K562 (cell line): Measurements from ENCODE around the gene KDM4C. TPM values are rescaled to one million over a fixed set of nuclear protein-coding genes. Genes with fewer than 3 reads are reported as not detected.
A peak's percentile ranks its signal among the peaks of the same experiment; 100 is the strongest.

Experiments used
- ATAC-seq: fragments of 200-7000 bp; cut with Tn5 transposase; 3 replicates; pipeline ENCODE4 v1.9.1; 2020; ENCODE audit warnings: moderate library complexity
- BruUV-seq: library from RNA; stranded (reverse); fragments of 400-500 nt; replicated peaks from 2 replicates; lab custom pipeline; 2021; lab: Mats Ljungman, UMichigan
- CTCF ChIA-PET: fragments of 300-600 bp; formaldehyde crosslinking; extraction: SDS; loops from one replicate; lab custom pipeline; 2021; ENCODE audit warnings: low intra/inter-chr PET ratio; lab: Yijun Ruan, JAX
- POLR2A ChIA-PET: fragments of 300-600, 350-650 bp; sonication (Branson Sonifier 250); formaldehyde crosslinking; extraction: SDS; loops from one replicate; lab custom pipeline; 2021; ENCODE audit warnings: antibody characterized with exemption, inconsistent platforms; lab: Yijun Ruan, JAX
- DNase-seq, 4 experiments: peaks; one replicate each; pipeline versions ENCODE4 v3.0.0 to v3.0.0-alpha.2; 2011 to 2018; ENCODE audit warnings: low spot score in 3 of 4, mixed read lengths in 3 of 4; ENCODE audit errors: extremely low read depth in 1 of 4
- FAIRE-seq: peaks from 2 replicates; lab custom pipeline; 2011; peaks lifted over from hg19 to GRCh38; lab: Jason Lieb, UNC
- H2AFZ ChIP-seq: 2 replicates; pipeline ENCODE4 v1.6.0; 2011; ENCODE audit warnings: low read depth, low read length, control low read depth, inconsistent platforms
- H3K27ac ChIP-seq: fragments of 200-600 bp; 3 replicates; pipeline ENCODE4 v1.8.0; 2011; ENCODE audit warnings: low read depth, mild to moderate bottlenecking, control low read depth, inconsistent platforms, low read length, moderate library complexity, mixed read lengths; ENCODE audit errors: extremely low read depth
- H3K27me3 ChIP-seq, 2 experiments: fragments of 300-600 bp in 1 of 2; 2 replicates in 1 of 2; 3 replicates in 1 of 2; pipeline versions ENCODE4 v1.6.0 to v1.8.0; 2011; ENCODE audit warnings: inconsistent platforms in 2 of 2, low read length in 2 of 2, mild to moderate bottlenecking in 1 of 2, mixed read lengths in 1 of 2, moderate library complexity in 1 of 2; ENCODE audit not compliant: control insufficient read depth in 2 of 2, insufficient read depth in 2 of 2
- H3K36me3 ChIP-seq: fragments of 300-600 bp; 3 replicates; pipeline ENCODE4 v1.8.0; 2011; ENCODE audit warnings: mild to moderate bottlenecking, low read length, inconsistent platforms; ENCODE audit not compliant: control insufficient read depth, insufficient read depth
- H3K4me1 ChIP-seq, 2 experiments: fragments of 200-600 bp in 1 of 2; replicated peaks in 1 of 2; 2 replicates in 1 of 2; 3 replicates in 1 of 2; pipeline versions ENCODE4 v1.5.1 to v1.8.0; 2011; ENCODE audit warnings: inconsistent platforms in 2 of 2, low read length in 2 of 2, mild to moderate bottlenecking in 1 of 2, mixed read lengths in 1 of 2, moderate library complexity in 1 of 2; ENCODE audit not compliant: control insufficient read depth in 2 of 2, insufficient read depth in 2 of 2
- H3K4me2 ChIP-seq: 2 replicates; pipeline ENCODE4 v1.6.1; 2011; ENCODE audit warnings: low read length, control low read depth, inconsistent platforms, mixed read lengths; ENCODE audit not compliant: insufficient read depth
- H3K4me3 ChIP-seq: fragments of 200-600 bp; sonication (generic), shearing (Covaris generic); 2 replicates; pipeline ENCODE4 v1.5.1; 2016; ENCODE audit warnings: control low read depth, inconsistent platforms
- H3K79me2 ChIP-seq: fragments of 200-600 bp; 3 replicates; pipeline ENCODE4 v1.8.0; 2011; ENCODE audit warnings: low read length, inconsistent platforms; ENCODE audit not compliant: control insufficient read depth, insufficient read depth
- H3K9ac ChIP-seq, 2 experiments: 2 replicates each; pipeline versions ENCODE4 v1.6.0 to v1.6.1; 2011; ENCODE audit warnings: low read depth in 2 of 2, low read length in 2 of 2, control low read depth in 1 of 2, inconsistent platforms in 1 of 2, mild to moderate bottlenecking in 1 of 2, mixed read lengths in 1 of 2; ENCODE audit not compliant: insufficient read depth in 1 of 2
- H3K9me1 ChIP-seq: one replicate; pipeline ENCODE4 v1.6.0; 2011; ENCODE audit warnings: inconsistent platforms, mild to moderate bottlenecking, low read length, moderate library complexity; ENCODE audit not compliant: control insufficient read depth, insufficient read depth
- H3K9me3 ChIP-seq: replicated peaks from 2 replicates; pipeline ENCODE4 v1.5.1; 2011; ENCODE audit warnings: low read depth, low read length, inconsistent platforms; ENCODE audit not compliant: control insufficient read depth, insufficient read depth
- H4K20me1 ChIP-seq: replicated peaks from 2 replicates; pipeline ENCODE4 v1.6.1; 2011; ENCODE audit warnings: low read length, inconsistent platforms, mixed read lengths; ENCODE audit not compliant: control insufficient read depth, insufficient read depth
- CBFA2T2 ChIP-seq: fragments of 450-650 bp; conservative IDR thresholded peaks from 2 replicates; pipeline ENCODE4 v1.6.1; 2017; ENCODE audit warnings: mild to moderate bottlenecking
- CBFA2T3 ChIP-seq: fragments of 450-650 bp; IDR thresholded peaks from 2 replicates; pipeline ENCODE4 v1.6.1; 2017
- ELF2 ChIP-seq: fragments of 250-450 bp; sonication (Bioruptor Pico); IDR thresholded peaks from 2 replicates; pipeline ENCODE4 v1.5.0; 2021; ENCODE audit warnings: mild to moderate bottlenecking
- NR2C2 ChIP-seq, 2 experiments: fragments of 200-800 bp in 1 of 2; sonication (Bioruptor generic) in 1 of 2; sonication (generic) in 1 of 2; formaldehyde crosslinking in 1 of 2; IDR thresholded peaks; 2 replicates each; pipeline versions ENCODE4 v1.6.1 to v1.8.0; 2016 to 2022; ENCODE audit warnings: mild to moderate bottlenecking in 1 of 2, missing compliant biosample characterization in 1 of 2, missing genetic modification characterization in 1 of 2, missing genetic modification reagents in 1 of 2
- PCBP2 ChIP-seq: fragments of 200-400 bp; formaldehyde crosslinking; IDR thresholded peaks from 2 replicates; pipeline ENCODE4 v1.6.1; 2018; ENCODE audit warnings: low read length, low read depth, mild to moderate bottlenecking, moderate library complexity; ENCODE audit not compliant: poor library complexity, severe bottlenecking
- SMC3 ChIP-seq: conservative IDR thresholded peaks from 2 replicates; pipeline ENCODE4 v1.6.1; 2011; ENCODE audit warnings: low read depth, low read length, improper control_type of control experiment; ENCODE audit not compliant: insufficient read depth
- SOX6 ChIP-seq: fragments of 450-650 bp; IDR thresholded peaks from 2 replicates; pipeline ENCODE4 v1.6.1; 2014; ENCODE audit warnings: mild to moderate bottlenecking
- THRB ChIP-seq: fragments of 450-650 bp; formaldehyde crosslinking; conservative IDR thresholded peaks from 2 replicates; pipeline ENCODE4 v1.4.0; 2022; ENCODE audit warnings: mild to moderate bottlenecking, missing genetic modification characterization
- TRIM28 ChIP-seq: fragments of 450-650 bp; IDR thresholded peaks from 2 replicates; pipeline ENCODE4 v1.6.1; 2017
- ZNF143 ChIP-seq: sonication (generic); formaldehyde crosslinking; IDR thresholded peaks from 2 replicates; pipeline ENCODE4 v1.9.0; 2022; ENCODE audit warnings: mild to moderate bottlenecking, missing genetic modification reagents
- WGBS: fragments of 100-300 bp; shearing (Covaris generic); methylation state at CpG from one replicate; pipeline ENCODE4 v1.1.6; 2016; ENCODE audit warnings: low coverage, mixed read lengths; ENCODE audit not compliant: insufficient coverage; ENCODE audit errors: missing lambda C conversion rate; 5-methylcytosine and 5-hydroxymethylcytosine counted together
- in situ Hi-C: fragments of 300-500 bp; cut with MboI; formaldehyde crosslinking; loops from 4 replicates; pipeline ENCODE4 v1.15.0; 2018; ENCODE audit warnings: inconsistent platforms, mixed read lengths
- intact Hi-C: fragments of 100-400 bp; cut with micrococcal nuclease; formaldehyde crosslinking; loops from 2 replicates; pipeline ENCODE4 v1.14.2; 2022
- polyA plus RNA-seq, 8 experiments: library from polyadenylated mRNA; depleted of rRNA in 4 of 8; stranded (reverse) in 5 of 8; unstranded in 3 of 8; fragments of >200 nt; fragmentation: Nextera tagmentation in 2 of 8; fragmentation: Illumina TruSeq in 1 of 8; extraction: Ambion mirVana in 2 of 8; extraction: Trizol in 1 of 8; gene quantifications; 2 replicates each; pipeline versions ENCODE4 v1.2.1 to v1.2.3, GENCODE V29; 2011 to 2014; ENCODE audit warnings: inconsistent platforms in 1 of 8, missing spikeins in 1 of 8
- total RNA-seq, 7 experiments: library from RNA; depleted of rRNA in 6 of 7; stranded (reverse); fragments of >200 nt in 6 of 7; fragmentation: Illumina TruSeq in 2 of 7; extraction: Trizol in 2 of 7; gene quantifications; 2 replicates each; pipeline versions ENCODE4 v1.2.1 to v1.2.3, GENCODE V29; 2011 to 2021; ENCODE audit warnings: low replicate concordance in 1 of 7

KDM4C gene
- total and polyA plus RNA-seq, 9 of the 15 experiments (the other 6 are each of a cell fraction or from before 2014, with no cell fraction given): 5.4 to 17.0 (median 12.6) TPM

GRCh38 chr9:7154003-7154619, 396.3 kb downstream of the KDM4C start:
- no peak for TF ChIP-seq SMC3
- TF ChIP-seq CBFA2T3: peak; percentile 62
- TF ChIP-seq ZNF143 (CRISPR knock-in tag): no peak
- no peak for TF ChIP-seq ELF2
- no peak for TF ChIP-seq SOX6
- TF ChIP-seq CBFA2T2: peak; percentile 39; the same call in 1 of the 2 replicates
- no peak for TF ChIP-seq TRIM28
- TF ChIP-seq PCBP2: no peak
- no peak for TF ChIP-seq THRB (CRISPR knock-in tag)
- no peak for TF ChIP-seq NR2C2 (CRISPR knock-in tag; IDR thresholded peaks at IDR 0.05)
- TF ChIP-seq NR2C2 (tag; IDR thresholded peaks at IDR 0.05): no peak
- TF ChIP-seq, all 486 proteins: peak for 2
- Histone ChIP-seq H3K9me3 (no peaks in the 10 kb centered on the region), H3K4me1 (peaks cover 10 to 18% of the 10 kb centered on the region in 2 experiments; a peak in 4 of 5 replicates), H3K4me2 (no peak overlapping the region), H3K27me3 (no peaks in the 10 kb centered on the region), H2AFZ (no peak overlapping the region), H3K9me1 (no peaks in the 10 kb centered on the region), H3K9ac (peak overlapping the region in 1 of 2 experiments; percentile 22; a peak in 1 of 4 replicates), H3K79me2 (no peaks in the 10 kb centered on the region), H3K27ac (no peak overlapping the region), H3K36me3 (no peaks in the 10 kb centered on the region), H4K20me1 (no peaks in the 10 kb centered on the region), H3K4me3 (no peak overlapping the region)
- FAIRE-seq: no peak
- CTCF ChIA-PET: no interaction called here
- in situ Hi-C loops: no loop called here
- WGBS: 39% methylated on average over 9 of the region's 9 CpGs
- BruUV-seq: no TSS peak
- intact Hi-C loops: no loop called here
- peak in 1 of 4 experiments; percentile 20 for DNase-seq
- POLR2A ChIA-PET: interaction anchor here (0.6 kb wide), 1 partner anchor 17 kb away, joined by 3 read pairs; no protein-coding TSS in a partner anchor
- peak; percentile 66 for ATAC-seq
